H9 (cell line): Measurements from ENCODE around the gene SPATA16. TPM values are rescaled to one million over a fixed set of nuclear protein-coding genes. Genes with fewer than 3 reads are reported as not detected.

Source experiments
- DNase-seq: peaks from one replicate; pipeline ENCODE4 v3.0.0-alpha.2; 2017
- H2AFZ ChIP-seq: one replicate; pipeline ENCODE4 v1.6.1; 2013; ENCODE audit warnings: mild to moderate bottlenecking, low read length, control low read depth, moderate library complexity
- H2AK5ac ChIP-seq: 2 replicates; pipeline ENCODE4 v1.6.1; 2013; ENCODE audit warnings: low read length, control low read depth, mixed read lengths; ENCODE audit not compliant: insufficient read length
- H2BK120ac ChIP-seq: one replicate; pipeline ENCODE4 v1.6.1; 2013; ENCODE audit warnings: low read depth, mild to moderate bottlenecking, low read length, control low read depth, inconsistent platforms; ENCODE audit not compliant: poor library complexity, severe bottlenecking
- H2BK12ac ChIP-seq: 2 replicates; pipeline ENCODE4 v1.6.1; 2013; ENCODE audit warnings: low read length, control low read depth, mixed read lengths, low read depth; ENCODE audit not compliant: insufficient read length
- H2BK15ac ChIP-seq: 2 replicates; pipeline ENCODE4 v1.6.1; 2013; ENCODE audit warnings: low read depth, low read length, control low read depth
- H2BK20ac ChIP-seq: one replicate; pipeline ENCODE4 v1.6.1; 2013; ENCODE audit warnings: low read depth, mild to moderate bottlenecking, low read length, control low read depth, inconsistent platforms; ENCODE audit not compliant: poor library complexity, severe bottlenecking
- H2BK5ac ChIP-seq: 2 replicates; pipeline ENCODE4 v1.6.1; 2013; ENCODE audit warnings: low read length, control low read depth, mixed read lengths; ENCODE audit not compliant: insufficient read length
- H3K14ac ChIP-seq: 2 replicates; pipeline ENCODE4 v1.6.1; 2013; ENCODE audit warnings: low read length, control low read depth; ENCODE audit not compliant: insufficient read depth
- H3K18ac ChIP-seq: 2 replicates; pipeline ENCODE4 v1.6.1; 2013; ENCODE audit warnings: low read depth, mild to moderate bottlenecking, mixed read lengths, low read length, control low read depth; ENCODE audit not compliant: insufficient read length
- H3K23ac ChIP-seq: 2 replicates; pipeline ENCODE4 v1.6.1; 2013; ENCODE audit warnings: low read length, control low read depth, mixed read lengths, low read depth; ENCODE audit not compliant: insufficient read length
- H3K23me2 ChIP-seq: 2 replicates; pipeline ENCODE4 v1.6.1; 2013; ENCODE audit warnings: low read depth, mild to moderate bottlenecking, mixed read lengths, low read length, control low read depth; ENCODE audit not compliant: insufficient read length, poor library complexity, severe bottlenecking
- H3K27ac ChIP-seq: 2 replicates; pipeline ENCODE4 v1.5.1; 2013; ENCODE audit warnings: low read length, control low read depth, mixed read lengths, low read depth; ENCODE audit not compliant: insufficient read length
- H3K27me3 ChIP-seq: 2 replicates; pipeline ENCODE4 v1.6.1; 2013; ENCODE audit warnings: low read length, control low read depth, inconsistent platforms; ENCODE audit not compliant: insufficient read depth
- H3K4ac ChIP-seq: 2 replicates; pipeline ENCODE4 v1.6.1; 2013; ENCODE audit warnings: low read depth, mild to moderate bottlenecking, control low read depth, inconsistent platforms, low read length, moderate library complexity
- H3K4me1 ChIP-seq: 2 replicates; pipeline ENCODE4 v1.6.1; 2013; ENCODE audit warnings: low read length, control low read depth, inconsistent platforms; ENCODE audit not compliant: insufficient read depth
- H3K4me2 ChIP-seq: 2 replicates; pipeline ENCODE4 v1.6.1; 2013; ENCODE audit warnings: low read length, control low read depth, mixed read lengths; ENCODE audit not compliant: insufficient read length, insufficient read depth
- H3K56ac ChIP-seq: 2 replicates; pipeline ENCODE4 v1.6.1; 2013; ENCODE audit warnings: low read depth, mild to moderate bottlenecking, mixed read lengths, low read length, control low read depth; ENCODE audit not compliant: insufficient read length
- H3K79me1 ChIP-seq: 2 replicates; pipeline ENCODE4 v1.6.1; 2013; ENCODE audit warnings: low read depth, mild to moderate bottlenecking, moderate library complexity, low read length, control low read depth, inconsistent platforms; ENCODE audit not compliant: insufficient read depth, poor library complexity, severe bottlenecking
- H3K79me2 ChIP-seq: 2 replicates; pipeline ENCODE4 v1.6.1; 2013; ENCODE audit warnings: low read length, control low read depth, inconsistent platforms; ENCODE audit not compliant: insufficient read depth
- H3K9ac ChIP-seq: 2 replicates; pipeline ENCODE4 v1.6.1; 2013; ENCODE audit warnings: low read length, control low read depth, mixed read lengths; ENCODE audit not compliant: insufficient read length; ENCODE audit errors: extremely low read depth
- H3K9me3 ChIP-seq: one replicate; pipeline ENCODE4 v1.6.1; 2013; ENCODE audit warnings: low read depth, low read length, inconsistent platforms; ENCODE audit not compliant: control insufficient read depth
- H3T11ph ChIP-seq: one replicate; pipeline ENCODE4 v1.6.1; 2013; ENCODE audit warnings: mild to moderate bottlenecking, low read length, control low read depth, inconsistent platforms
- H4K20me1 ChIP-seq: one replicate; pipeline ENCODE4 v1.6.1; 2013; ENCODE audit not compliant: control insufficient read depth, insufficient read length, insufficient read depth
- H4K5ac ChIP-seq: 2 replicates; pipeline ENCODE4 v1.6.1; 2013; ENCODE audit warnings: low read depth, mild to moderate bottlenecking, mixed read lengths, low read length, control low read depth; ENCODE audit not compliant: insufficient read length
- H4K8ac ChIP-seq: replicated peaks from 2 replicates; pipeline ENCODE4 v1.6.1; 2013; ENCODE audit warnings: low read length, control low read depth, mixed read lengths, low read depth; ENCODE audit not compliant: insufficient read length
- H4K91ac ChIP-seq: 2 replicates; pipeline ENCODE4 v1.6.1; 2013; ENCODE audit warnings: low read depth, mild to moderate bottlenecking, moderate library complexity, mixed read lengths, low read length, control low read depth; ENCODE audit not compliant: insufficient read length
- H3K27ac Mint-ChIP-seq, 3 experiments: 2 replicates in 2 of 3; 3 replicates in 1 of 3; pipeline ENCODE4 v1.8.0; 2020 to 2021; ENCODE audit warnings: mixed read lengths in 3 of 3, mild to moderate bottlenecking in 1 of 3, moderate library complexity in 1 of 3
- H3K27me3 Mint-ChIP-seq: 2 replicates; pipeline ENCODE4 v1.8.0; 2021; ENCODE audit warnings: low read depth, mild to moderate bottlenecking, moderate library complexity, mixed read lengths
- H3K36me3 Mint-ChIP-seq, 3 experiments: 2 replicates in 2 of 3; 3 replicates in 1 of 3; pipeline ENCODE4 v1.8.0; 2020 to 2021; ENCODE audit warnings: low read depth in 3 of 3, mixed read lengths in 3 of 3; ENCODE audit not compliant: insufficient read depth in 1 of 3
- H3K4me1 Mint-ChIP-seq, 2 experiments: 2 replicates each; pipeline ENCODE4 v1.8.0; 2020; ENCODE audit warnings: mixed read lengths in 2 of 2
- H3K4me3 Mint-ChIP-seq, 2 experiments: 2 replicates in 1 of 2; 3 replicates in 1 of 2; pipeline ENCODE4 v1.8.0; 2020 to 2021; ENCODE audit warnings: mild to moderate bottlenecking in 2 of 2, mixed read lengths in 2 of 2, moderate library complexity in 1 of 2
- H3K9me3 Mint-ChIP-seq, 2 experiments: 2 replicates in 1 of 2; 3 replicates in 1 of 2; pipeline ENCODE4 v1.8.0; 2020; ENCODE audit warnings: mild to moderate bottlenecking in 2 of 2, mixed read lengths in 2 of 2, moderate library complexity in 1 of 2
- CTCF ChIP-seq: fragments of 200-600 bp; sonication (generic); conservative IDR thresholded peaks from 3 replicates; pipeline ENCODE4 v1.8.0; 2021; ENCODE audit warnings: antibody characterized with exemption, mild to moderate bottlenecking
- total RNA-seq: library from RNA; stranded (reverse); gene quantifications from 2 replicates; pipeline ENCODE4 v1.2.1, GENCODE V29; 2021

The SPATA16 gene
- total RNA-seq, 1 experiment from 2014 or later = not detected

- no peak overlapping the region for H3K18ac ChIP-seq
- H3K27me3 ChIP-seq = no peaks in the 10 kb centered on the region
- H3K9me3 Mint-ChIP-seq = no peaks in the 10 kb centered on the region
- no peak overlapping the region for H4K5ac ChIP-seq
- no peak for TF ChIP-seq CTCF
- no peak overlapping the region for H2BK5ac ChIP-seq
- H3K56ac ChIP-seq = no peak overlapping the region
- no peak overlapping the region for H4K91ac ChIP-seq
- H3K4me1 Mint-ChIP-seq = no peaks in the 10 kb centered on the region
- H2AFZ ChIP-seq = no peak overlapping the region
- no peak for DNase-seq
- no peak overlapping the region for H2BK20ac ChIP-seq
- H4K8ac ChIP-seq = no peak overlapping the region
- no peak overlapping the region for H3K9ac ChIP-seq
- H2BK120ac ChIP-seq = no peak overlapping the region
- H2BK12ac ChIP-seq = no peak overlapping the region
- no peak overlapping the region for H3K4me2 ChIP-seq
- no peak overlapping the region for H2BK15ac ChIP-seq
- no peak overlapping the region for H3K23ac ChIP-seq
- H3K27me3 Mint-ChIP-seq = no peaks in the 10 kb centered on the region
- H3K4ac ChIP-seq = no peak overlapping the region
- H4K20me1 ChIP-seq = no peaks in the 10 kb centered on the region
- H3T11ph ChIP-seq = no peak overlapping the region
- no peaks in the 10 kb centered on the region for H3K79me2 ChIP-seq
- no peak overlapping the region for H2AK5ac ChIP-seq
- H3K27ac Mint-ChIP-seq = no peak overlapping the region
- H3K36me3 Mint-ChIP-seq = no peaks in the 10 kb centered on the region
- no peaks in the 10 kb centered on the region for H3K4me1 ChIP-seq
- H3K79me1 ChIP-seq = no peaks in the 10 kb centered on the region
- H3K27ac ChIP-seq = no peak overlapping the region
- no peak overlapping the region for H3K14ac ChIP-seq
- H3K23me2 ChIP-seq = no peaks in the 10 kb centered on the region
- H3K4me3 Mint-ChIP-seq = no peak overlapping the region
- H3K9me3 ChIP-seq = no peaks in the 10 kb centered on the region
Observed at GRCh38 chr3:172931746-172932285, 209.2 kb downstream of the SPATA16 start.
